ENCODE data around the gene SHH. TPM values are rescaled to one million over a fixed set of nuclear protein-coding genes. Genes with fewer than 3 reads are reported as not detected.

Gene SHH
- total RNA-seq, 1 experiment from 2014 or later = 4.7 TPM

DNA sequence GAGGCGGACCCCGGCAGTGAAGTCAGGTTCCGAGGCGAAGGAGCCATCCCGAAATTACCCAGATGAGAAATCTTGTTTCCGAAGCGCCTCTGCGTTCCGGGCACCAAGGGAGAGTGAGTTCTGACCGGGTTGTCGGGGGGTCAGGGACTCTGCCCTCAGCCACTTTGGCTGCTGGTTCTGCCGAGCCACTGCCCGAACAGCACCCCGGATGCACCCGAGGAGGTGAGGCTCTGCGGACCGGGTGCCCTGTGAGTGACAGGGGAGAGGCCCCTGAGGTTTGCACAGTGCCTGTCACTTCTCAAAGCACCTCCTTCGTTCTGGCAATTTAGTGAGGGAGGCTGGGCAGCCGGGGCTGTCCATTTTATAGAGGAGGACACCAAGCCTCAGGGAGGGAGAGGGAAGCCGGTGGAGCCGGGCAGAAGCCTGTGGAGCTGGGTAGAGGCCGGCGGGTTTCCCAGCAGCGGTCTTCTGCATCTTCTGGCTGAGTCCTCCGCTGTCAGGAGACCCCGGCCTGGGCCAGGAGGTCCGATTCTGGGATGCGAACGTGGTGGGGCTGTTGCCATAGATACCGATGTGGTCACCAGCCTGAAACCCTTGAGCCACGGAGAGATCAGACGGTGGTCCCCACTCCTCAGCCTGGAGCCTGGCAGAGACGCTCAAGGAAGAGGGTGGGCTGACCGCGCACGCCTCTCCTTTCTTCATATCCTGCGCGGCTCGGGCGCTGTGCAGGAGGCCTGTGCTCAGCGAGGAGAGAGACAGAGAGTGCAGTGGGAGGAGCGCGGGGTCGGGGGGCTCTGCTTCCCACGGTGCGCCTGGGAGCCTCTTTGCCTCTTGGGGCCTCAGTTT, 18.9 kb upstream of the SHH start:
- peak overlapping the region; percentile 46 for H3K27ac Mint-ChIP-seq (ENCODE audit: unreplicated experiment)
- no peaks in the 10 kb centered on the region for H3K27me3 Mint-ChIP-seq (ENCODE audit: insufficient read depth, unreplicated experiment)
- intact Hi-C loops (cut with micrococcal nuclease; ENCODE audit: unreplicated experiment) = no loop called here
- peaks cover 15% of the 10 kb centered on the region for H3K4me1 ChIP-seq
- H3K36me3 Mint-ChIP-seq (ENCODE audit: insufficient read depth, unreplicated experiment) = no peaks in the 10 kb centered on the region
- POLR2A ChIA-PET = no interaction called here
- BruUV-seq (replicated peaks) = no TSS peak
- no peaks in the 10 kb centered on the region for H3K9me3 Mint-ChIP-seq (ENCODE audit: unreplicated experiment)
- no peak for DNase-seq
- no peak overlapping the region for H3K4me3 Mint-ChIP-seq (ENCODE audit: unreplicated experiment)
- H3K4me3 ChIP-seq (ENCODE audit: low read depth, low read length) = no peak overlapping the region
- CTCF ChIA-PET = no interaction called here
- TF ChIP-seq, protein P1, sequence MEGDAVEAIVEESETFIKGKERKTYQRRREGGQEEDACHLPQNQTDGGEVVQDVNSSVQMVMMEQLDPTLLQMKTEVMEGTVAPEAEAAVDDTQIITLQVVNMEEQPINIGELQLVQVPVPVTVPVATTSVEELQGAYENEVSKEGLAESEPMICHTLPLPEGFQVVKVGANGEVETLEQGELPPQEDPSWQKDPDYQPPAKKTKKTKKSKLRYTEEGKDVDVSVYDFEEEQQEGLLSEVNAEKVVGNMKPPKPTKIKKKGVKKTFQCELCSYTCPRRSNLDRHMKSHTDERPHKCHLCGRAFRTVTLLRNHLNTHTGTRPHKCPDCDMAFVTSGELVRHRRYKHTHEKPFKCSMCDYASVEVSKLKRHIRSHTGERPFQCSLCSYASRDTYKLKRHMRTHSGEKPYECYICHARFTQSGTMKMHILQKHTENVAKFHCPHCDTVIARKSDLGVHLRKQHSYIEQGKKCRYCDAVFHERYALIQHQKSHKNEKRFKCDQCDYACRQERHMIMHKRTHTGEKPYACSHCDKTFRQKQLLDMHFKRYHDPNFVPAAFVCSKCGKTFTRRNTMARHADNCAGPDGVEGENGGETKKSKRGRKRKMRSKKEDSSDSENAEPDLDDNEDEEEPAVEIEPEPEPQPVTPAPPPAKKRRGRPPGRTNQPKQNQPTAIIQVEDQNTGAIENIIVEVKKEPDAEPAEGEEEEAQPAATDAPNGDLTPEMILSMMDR (IDR thresholded peaks at IDR 0.05; ENCODE audit: insufficient read depth in 1 of 2, low read depth in 1 of 2, low read length in 1 of 2, severe bottlenecking in 1 of 2, unreplicated experiment in 1 of 2) = no peak
- peaks cover 7% of the 10 kb centered on the region for H3K4me1 Mint-ChIP-seq (ENCODE audit: low read depth, unreplicated experiment)
- H3K9me3 ChIP-seq = no peaks in the 10 kb centered on the region
- no peaks in the 10 kb centered on the region for H3K36me3 ChIP-seq (ENCODE audit: control insufficient read depth, insufficient read depth, low read length)
- no peaks in the 10 kb centered on the region for H3K27me3 ChIP-seq (replicated peaks; ENCODE audit: control insufficient read depth, insufficient read depth, low read length)

DNA sequence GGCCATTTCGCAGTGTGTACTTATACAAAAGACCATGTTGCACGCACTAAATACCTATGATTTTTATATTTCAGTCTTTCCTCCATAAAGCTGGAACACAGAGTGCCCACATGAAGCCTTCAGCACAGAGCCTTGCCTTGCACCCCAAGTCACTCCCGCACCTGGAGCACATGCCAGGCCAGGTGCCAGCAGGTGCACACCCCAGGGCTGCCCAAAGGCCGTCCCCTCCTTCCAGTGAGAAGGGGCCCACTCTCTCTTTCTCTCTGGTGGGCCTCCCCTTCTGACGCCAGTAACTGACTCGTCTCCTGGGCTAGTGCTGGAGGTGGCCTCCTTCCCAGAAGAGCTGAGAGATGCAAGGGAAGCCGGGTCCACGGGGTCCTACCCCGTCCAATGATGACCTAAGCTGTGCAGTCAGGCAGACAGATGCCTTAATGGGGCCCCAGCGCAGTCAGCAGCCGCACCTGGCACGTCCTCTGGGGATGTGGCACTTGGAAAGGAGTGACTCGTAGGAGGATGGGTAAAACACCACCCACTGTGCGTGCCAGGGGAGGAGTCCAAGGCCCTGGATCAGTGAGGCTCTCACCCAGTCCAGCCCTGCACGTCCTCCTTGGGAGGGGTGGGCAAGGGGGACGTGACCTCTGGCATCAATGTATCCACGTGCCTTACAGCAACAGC, 17.7 kb upstream of the SHH start:
- peaks cover 7% of the 10 kb centered on the region for H3K4me1 Mint-ChIP-seq (ENCODE audit: low read depth, unreplicated experiment)
- no peaks in the 10 kb centered on the region for H3K9me3 ChIP-seq
- POLR2A ChIA-PET = no interaction called here
- CTCF ChIA-PET = no interaction called here
- no peaks in the 10 kb centered on the region for H3K27me3 Mint-ChIP-seq (ENCODE audit: insufficient read depth, unreplicated experiment)
- no peaks in the 10 kb centered on the region for H3K9me3 Mint-ChIP-seq (ENCODE audit: unreplicated experiment)
- TF ChIP-seq, protein P1 (IDR thresholded peaks at IDR 0.05; ENCODE audit: insufficient read depth in 1 of 2, low read depth in 1 of 2, low read length in 1 of 2, severe bottlenecking in 1 of 2, unreplicated experiment in 1 of 2) = no peak
- H3K4me3 ChIP-seq (ENCODE audit: low read depth, low read length) = no peak overlapping the region
- no peaks in the 10 kb centered on the region for H3K27me3 ChIP-seq (replicated peaks; ENCODE audit: control insufficient read depth, insufficient read depth, low read length)
- intact Hi-C loops (cut with micrococcal nuclease; ENCODE audit: unreplicated experiment) = no loop called here
- no peaks in the 10 kb centered on the region for H3K36me3 ChIP-seq (ENCODE audit: control insufficient read depth, insufficient read depth, low read length)
- H3K36me3 Mint-ChIP-seq (ENCODE audit: insufficient read depth, unreplicated experiment) = no peaks in the 10 kb centered on the region
- peaks cover 16% of the 10 kb centered on the region for H3K4me1 ChIP-seq
- no peak overlapping the region for H3K27ac Mint-ChIP-seq (ENCODE audit: unreplicated experiment)
- BruUV-seq (replicated peaks) = no TSS peak
- no peak overlapping the region for H3K4me3 Mint-ChIP-seq (ENCODE audit: unreplicated experiment)
- no peak for DNase-seq

DNA sequence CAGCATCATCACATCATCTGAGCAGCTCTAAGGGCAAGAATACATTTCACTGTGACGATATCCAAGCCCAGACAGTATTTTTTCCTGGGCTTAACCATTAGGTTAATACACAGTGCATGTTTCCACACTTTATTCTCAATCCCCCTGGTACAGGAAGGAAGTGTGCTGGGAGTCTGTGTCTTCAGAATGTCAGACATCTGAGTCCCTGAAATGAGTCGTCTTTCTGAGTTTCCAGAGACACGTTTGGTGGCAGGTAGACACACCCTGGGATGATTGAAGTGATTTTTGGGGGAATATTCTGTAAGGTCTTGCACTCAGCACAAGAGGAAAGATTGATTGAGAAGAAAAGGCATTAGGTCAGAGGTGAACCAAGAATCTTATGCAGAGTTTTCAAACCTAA, 13.1 kb upstream of the SHH start:
- TF ChIP-seq, protein P1 (IDR thresholded peaks at IDR 0.05; ENCODE audit: insufficient read depth in 1 of 2, low read depth in 1 of 2, low read length in 1 of 2, severe bottlenecking in 1 of 2, unreplicated experiment in 1 of 2) = no peak
- ChIA-PET POLR2A (no interaction called here), CTCF (no interaction called here)
- Histone ChIP-seq H3K9me3 (no peaks in the 10 kb centered on the region), H3K4me3 (ENCODE audit: low read depth, low read length) (no peak overlapping the region), H3K36me3 (ENCODE audit: control insufficient read depth, insufficient read depth, low read length) (no peaks in the 10 kb centered on the region), H3K4me1 (peaks cover 4% of the 10 kb centered on the region; the same call in 1 of the 2 replicates), H3K27me3 (replicated peaks; ENCODE audit: control insufficient read depth, insufficient read depth, low read length) (no peaks in the 10 kb centered on the region)
- H3K27me3 Mint-ChIP-seq (ENCODE audit: insufficient read depth, unreplicated experiment) = no peaks in the 10 kb centered on the region
- intact Hi-C loops (cut with micrococcal nuclease; ENCODE audit: unreplicated experiment) = no loop called here
- H3K27ac Mint-ChIP-seq (ENCODE audit: unreplicated experiment) = no peak overlapping the region
- H3K4me3 Mint-ChIP-seq (ENCODE audit: unreplicated experiment) = no peak overlapping the region
- DNase-seq = no peak
- no peaks in the 10 kb centered on the region for H3K36me3 Mint-ChIP-seq (ENCODE audit: insufficient read depth, unreplicated experiment)
- no peaks in the 10 kb centered on the region for H3K4me1 Mint-ChIP-seq (ENCODE audit: low read depth, unreplicated experiment)
- no peaks in the 10 kb centered on the region for H3K9me3 Mint-ChIP-seq (ENCODE audit: unreplicated experiment)
- no TSS peak for BruUV-seq (replicated peaks)
